Stimulated activated CD4-positive, alpha-beta T cell treated with anti-CD3 and anti-CD28 coated beads, Interleukin-12 subunit alpha, Interleukin-12 subunit beta, amount 100 ng/mL, for 48 hours (primary cell): ENCODE results near the gene DNM3.

Experiments used
- DNase-seq, 3 donors: peaks; one replicate each; pipeline ENCODE4 v3.0.0-alpha.2; 2020; ENCODE audit warnings: low read depth in 2 of 3, low spot score in 1 of 3

Gene DNM3

GRCh38 chr1:172137703-172138454 lies 296.6 kb downstream of the DNM3 start:
- no peak for DNase-seq

DNA sequence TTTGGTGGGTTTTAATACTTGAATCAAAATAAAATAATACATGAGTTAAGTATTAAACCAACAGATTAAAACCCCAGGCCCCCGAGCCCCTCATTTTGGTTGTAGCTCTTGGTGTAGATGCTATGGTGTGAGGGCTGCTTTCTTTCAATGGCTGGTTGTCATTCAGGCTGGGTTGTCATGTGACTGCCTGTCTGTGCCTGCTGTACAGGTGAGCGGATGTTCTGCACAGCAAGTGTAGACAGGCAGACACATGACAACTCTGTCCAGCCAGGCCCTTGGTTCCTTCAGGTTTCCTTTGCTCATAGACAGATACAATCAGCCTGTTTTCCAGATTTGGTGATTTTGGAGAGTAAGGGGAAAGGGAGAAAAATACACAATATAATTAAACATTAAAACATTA lies 297.3 kb downstream of the DNM3 start:
- no peak for DNase-seq

DNA sequence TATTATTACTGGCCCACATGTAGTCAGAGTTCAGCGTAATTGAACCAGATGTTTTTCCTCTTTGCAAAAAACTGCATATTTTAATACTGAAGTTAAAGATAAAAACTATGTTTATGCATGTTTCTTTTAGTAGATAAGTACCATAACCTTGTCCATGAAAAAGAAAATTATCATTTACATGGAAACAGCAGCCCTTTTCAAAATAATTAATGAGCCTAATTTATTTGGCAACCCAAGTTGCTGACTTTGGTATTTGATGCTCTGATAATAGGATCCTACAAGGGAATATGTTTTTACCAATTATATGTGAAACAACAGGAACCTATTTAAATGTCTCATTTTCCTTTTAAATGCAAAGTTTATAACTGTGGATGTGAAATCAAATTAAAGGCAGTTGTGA lies 297.9 kb downstream of the DNM3 start:
- no peak for DNase-seq

DNA sequence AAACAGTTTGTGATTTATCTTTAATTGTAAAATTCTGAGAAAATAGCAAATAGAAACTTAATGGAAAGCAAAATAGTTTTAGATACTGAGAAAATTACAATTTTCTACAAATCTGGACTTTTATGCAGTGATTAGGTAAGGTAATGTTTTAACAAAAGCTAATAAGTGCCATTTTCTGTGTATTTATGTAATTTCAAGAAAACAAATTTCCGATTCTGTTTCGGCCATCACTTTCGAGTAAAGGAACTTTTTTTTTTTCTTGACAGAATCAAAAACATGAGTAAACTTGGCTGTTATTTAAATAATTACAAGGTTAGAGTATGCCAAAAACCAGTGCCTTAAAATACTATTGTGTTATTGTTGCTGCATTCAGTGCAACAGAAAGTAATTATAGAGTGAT lies 298.8 kb downstream of the DNM3 start:
- DNase-seq: no peak

DNA sequence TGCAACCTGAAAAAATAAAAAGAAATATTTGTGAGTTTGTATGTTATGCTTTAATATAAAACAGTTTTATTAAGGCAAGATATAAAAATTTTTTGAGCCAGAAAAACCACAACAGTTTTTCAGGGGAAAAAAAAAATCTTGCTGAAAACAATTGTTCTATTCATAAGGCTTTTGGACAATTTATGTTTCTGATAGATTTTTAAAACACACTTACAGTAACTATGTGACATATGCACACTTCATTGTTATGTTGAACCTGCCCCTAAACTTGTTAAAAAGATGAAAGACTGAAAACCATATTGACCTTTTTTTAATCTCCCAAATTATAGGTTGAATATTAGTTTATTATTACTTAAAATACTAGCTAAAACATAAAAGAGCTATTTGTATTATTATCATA lies 299.3 kb downstream of the DNM3 start:
- no peak for DNase-seq

GRCh38 chr1:172141341-172141881 lies 300.1 kb downstream of the DNM3 start:
- DNase-seq: no peak

DNA sequence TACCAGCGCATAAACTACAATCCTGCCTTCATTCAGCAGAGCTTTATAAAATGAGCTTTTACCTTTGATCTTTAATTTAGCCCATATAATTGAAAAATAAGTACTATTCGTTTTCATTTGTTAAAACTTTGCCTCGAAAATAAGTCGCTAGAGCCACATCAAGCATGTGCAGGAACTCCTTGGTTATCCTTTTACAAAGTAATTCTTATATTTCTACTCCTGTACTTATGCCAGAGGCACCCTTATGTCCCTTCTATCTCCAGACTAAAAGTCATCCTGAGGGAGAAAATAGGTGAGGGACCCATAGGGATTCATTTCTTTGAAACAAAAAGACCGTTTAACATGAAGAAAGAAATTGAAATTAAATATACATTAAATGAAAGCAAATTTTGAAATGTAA lies 301.0 kb downstream of the DNM3 start:
- DNase-seq: no peak

GRCh38 chr1:172143384-172144055 lies 302.2 kb downstream of the DNM3 start:
- no peak for DNase-seq

DNA sequence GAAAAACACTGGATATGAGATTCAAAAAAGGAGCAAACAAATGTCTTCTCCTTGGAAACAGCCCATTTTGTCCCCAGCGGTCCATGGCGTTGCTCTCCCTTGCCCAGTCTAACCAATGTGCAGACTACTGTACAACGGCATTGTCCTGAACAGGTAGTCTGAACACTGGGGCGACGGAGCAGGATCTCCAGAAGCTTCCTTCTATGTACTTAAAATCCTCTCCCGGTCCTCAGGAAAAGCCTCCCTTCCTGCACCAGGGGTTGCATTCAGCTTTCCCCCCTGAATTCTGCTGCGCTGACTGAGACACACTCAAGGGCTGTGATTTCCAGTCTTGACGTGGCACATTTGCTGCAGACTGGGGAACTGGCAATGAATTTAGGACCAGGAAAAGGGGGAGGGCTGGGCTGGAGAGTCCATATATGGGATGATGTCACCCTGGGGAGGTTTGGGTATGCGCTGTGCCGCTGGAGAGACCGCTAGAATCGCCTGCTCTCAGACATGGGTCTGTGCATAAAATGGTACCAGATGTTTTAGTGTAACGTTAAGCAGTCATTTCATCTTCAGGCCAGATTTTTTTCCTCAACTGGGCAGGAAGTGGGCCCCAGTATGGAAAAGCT lies 303.3 kb downstream of the DNM3 start:
- no peak for DNase-seq

DNA sequence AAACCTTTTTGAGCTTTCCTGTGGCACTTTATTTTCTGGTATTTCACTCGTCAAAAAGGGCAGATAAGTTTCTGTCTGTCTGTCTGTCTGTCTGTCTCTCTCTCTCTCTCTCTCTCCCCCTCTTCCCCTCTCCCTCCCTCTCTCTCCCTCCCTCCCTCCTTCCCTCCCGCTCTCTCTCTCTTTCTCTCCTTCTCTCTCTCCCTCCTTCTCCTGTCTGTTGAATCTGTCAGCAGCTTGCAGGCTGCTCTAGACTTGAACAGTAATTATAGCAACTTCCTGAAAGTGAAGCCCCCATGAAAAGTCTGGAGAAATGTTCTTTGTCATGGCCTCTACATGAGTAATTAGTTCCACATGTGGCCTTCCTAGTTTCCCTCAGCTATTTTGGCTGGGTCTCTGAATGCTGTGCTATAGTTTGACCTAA lies 303.9 kb downstream of the DNM3 start:
- no peak for DNase-seq

GRCh38 chr1:172145656-172146055 lies 304.4 kb downstream of the DNM3 start:
- DNase-seq: no peak

GRCh38 chr1:172146141-172146850 lies 305.0 kb downstream of the DNM3 start:
- no peak for DNase-seq

GRCh38 chr1:172147541-172147940 lies 306.2 kb downstream of the DNM3 start:
- DNase-seq: no peak

DNA sequence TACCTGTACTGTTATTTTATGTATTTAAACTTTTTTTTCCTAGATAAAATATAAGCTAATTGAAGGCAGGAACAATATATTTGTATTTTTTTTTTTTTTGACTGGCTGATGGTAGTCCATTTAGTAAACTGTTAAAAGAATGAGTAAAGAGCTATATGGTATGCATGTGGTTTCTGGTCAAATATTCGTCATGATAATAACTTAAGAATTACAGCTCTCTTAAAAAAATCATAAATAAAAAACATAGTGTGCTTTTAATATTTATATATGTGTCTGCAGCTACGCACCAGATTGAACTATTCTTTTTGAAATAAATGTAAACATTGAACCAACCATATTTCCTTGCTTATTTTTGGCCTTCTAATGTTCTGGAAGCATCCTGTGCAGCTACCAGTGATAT lies 306.9 kb downstream of the DNM3 start:
- no peak for DNase-seq

DNA sequence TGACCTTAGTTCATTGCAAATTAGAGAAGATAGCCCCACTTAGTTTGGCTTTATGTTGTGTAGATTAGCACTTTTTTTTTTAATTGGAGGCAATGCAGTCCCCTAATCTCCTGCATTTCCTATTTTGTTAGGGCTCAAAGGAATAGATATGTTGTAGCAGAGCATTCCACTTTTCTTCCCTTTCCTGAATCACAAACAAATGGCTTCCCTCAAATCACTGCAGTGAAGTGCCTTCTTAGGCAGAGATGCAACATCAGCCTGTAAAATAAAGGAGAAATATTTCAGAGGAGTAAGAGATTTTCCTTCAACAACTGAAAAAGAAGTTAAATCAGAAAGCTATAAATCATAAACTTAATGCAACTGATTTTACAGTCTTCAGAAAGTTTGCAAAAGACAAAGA lies 307.4 kb downstream of the DNM3 start:
- no peak for DNase-seq

GRCh38 chr1:172149346-172149745 lies 308.0 kb downstream of the DNM3 start:
- no peak for DNase-seq

DNA sequence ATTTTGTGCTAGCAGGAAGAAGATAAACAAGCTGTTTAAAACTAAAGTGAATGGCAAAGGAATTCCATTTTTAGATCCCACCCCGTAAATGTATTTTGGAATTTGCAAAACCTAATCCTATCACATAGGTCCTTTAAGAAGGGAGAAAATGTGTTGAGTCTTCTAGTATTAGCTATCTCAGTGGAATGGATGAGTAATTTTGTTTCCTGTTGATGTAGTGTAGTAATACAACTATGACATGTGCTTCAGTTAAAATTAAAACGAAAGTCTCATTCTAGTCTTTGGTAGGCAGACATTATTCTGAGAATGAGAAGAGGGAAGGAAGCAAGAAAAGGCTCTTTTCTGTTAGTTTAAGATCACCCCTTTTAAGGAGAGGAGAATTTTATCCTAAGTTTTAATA lies 313.3 kb downstream of the DNM3 start:
- DNase-seq: no peak

- no peak for DNase-seq
These were observed 314.5 kb downstream of the DNM3 start for GRCh38 chr1:172155766-172156165.

- no peak for DNase-seq
These were observed 320.9 kb downstream of the DNM3 start for GRCh38 chr1:172162236-172162635.

DNA sequence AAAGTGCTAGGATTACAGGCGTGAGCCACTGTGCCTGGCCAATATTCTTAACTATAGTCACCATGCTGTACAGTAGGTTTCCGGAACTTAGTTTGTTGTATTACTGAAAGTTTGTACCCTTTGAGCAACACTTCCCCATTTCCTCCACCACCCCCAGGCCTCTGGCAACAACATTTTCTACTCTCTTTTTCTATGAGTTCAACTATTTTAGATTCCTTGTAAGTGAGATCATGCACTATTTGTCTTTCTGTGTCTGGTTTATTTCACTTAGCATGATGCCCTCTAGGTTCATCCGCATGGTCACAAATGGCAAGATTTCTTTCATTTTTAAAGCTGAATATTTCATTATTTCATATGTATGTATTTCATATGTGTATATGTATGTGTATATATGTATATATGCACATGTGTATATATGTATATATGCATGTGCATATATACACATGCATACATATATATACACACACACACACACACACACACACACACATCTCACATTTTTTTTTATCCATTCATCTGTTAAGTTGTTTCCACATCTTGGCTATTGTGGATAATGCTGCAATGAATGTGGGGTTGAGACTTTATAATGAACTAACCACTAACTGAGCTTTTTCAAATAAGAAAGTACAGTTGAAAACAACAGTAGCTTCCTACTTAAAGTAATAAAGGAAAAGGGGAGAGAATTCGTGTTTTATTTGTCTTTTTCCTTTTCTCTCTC lies 322.4 kb downstream of the DNM3 start:
- DNase-seq: no peak

- DNase-seq: no peak
These were observed 324.1 kb downstream of the DNM3 start for GRCh38 chr1:172165403-172165802.
